ENCODE data around the gene APBA1. TPM values are rescaled to one million over a fixed set of nuclear protein-coding genes. Genes with fewer than 3 reads are reported as not detected.

The APBA1 gene
- polyA plus RNA-seq, 4 donors, result 15.0 to 19.6 (median 16.3) TPM

- DNase-seq (ENCODE audit: low read depth in 4 of 4, low spot score in 3 of 4), result no peak
These were observed 291.9 kb downstream of the APBA1 start for GRCh38 chr9:69380301-69380700.

GRCh38 chr9:69379270-69379982, 292.7 kb downstream of the APBA1 start:
- DNase-seq (ENCODE audit: low read depth in 4 of 4, low spot score in 3 of 4), result no peak

- DNase-seq (ENCODE audit: low read depth in 4 of 4, low spot score in 3 of 4), result no peak
These were observed 294.2 kb downstream of the APBA1 start for GRCh38 chr9:69377981-69378380.

Other genes with a start within 250 kb of the APBA1 start
- gene PTAR1, start 87.6 kb upstream of the APBA1 start, polyA plus RNA-seq (ENCODE audit: insufficient read length in 4 of 4), result 10 to 100 TPM; 46.1 to 58.8 (median 56.2) TPM
- 1 to 10 TPM; 1.2 to 2.0 (median 1.7) TPM for gene CFAP95, start 148.4 kb upstream of the APBA1 start, polyA plus RNA-seq (ENCODE audit: insufficient read length in 4 of 4)

All from right renal pelvis (tissue), 4 donors.